Motor neuron (in vitro differentiated cells): ENCODE measurements around the gene ABHD18. TPM values are rescaled to one million over a fixed set of nuclear protein-coding genes. Genes with fewer than 3 reads are reported as not detected.
"Not testable (repeated sequence)": the region's sequence is repeated elsewhere in the genome, so short reads cannot be mapped to it uniquely, and the experiment has no call there.

ENCODE experiments used
- ATAC-seq, 8 experiments: fragments of 200-7000 bp; cut with Tn5 transposase; replicated peaks in 6 of 8; 2 replicates each; pipeline ENCODE4 v1.8.0; 2021; ENCODE audit warnings: mild to moderate bottlenecking in 8 of 8, moderate library complexity in 8 of 8
- H3K27ac ChIP-seq, 2 donors: fragments of 250-450 bp; sonication (Bioruptor Pico); 2 replicates each; pipeline ENCODE4 v1.9.0; 2021; ENCODE audit warnings: antibody characterized with exemption in 2 of 2, mild to moderate bottlenecking in 2 of 2, moderate library complexity in 1 of 2
- H3K4me1 ChIP-seq, 2 donors: fragments of 250-450 bp; sonication (Bioruptor Pico); replicated peaks in 1 of 2; 2 replicates each; pipeline ENCODE4 v1.6.1; 2021; ENCODE audit warnings: antibody characterized with exemption in 2 of 2, mild to moderate bottlenecking in 2 of 2, moderate library complexity in 1 of 2
- H3K4me3 ChIP-seq, 5 donors: fragments of 250-450 bp; sonication (Bioruptor Pico); 2 replicates each; pipeline ENCODE4 v1.9.0; 2021; ENCODE audit warnings: antibody characterized with exemption in 5 of 5, mild to moderate bottlenecking in 5 of 5, moderate library complexity in 4 of 5
- WGBS, 10 experiments: fragments of 450-650 bp; shearing (Covaris generic); methylation state at CpG; one replicate each; pipeline ENCODE4 v1.0.0; 2022; 5-methylcytosine and 5-hydroxymethylcytosine counted together
- in situ Hi-C, 9 experiments: fragments of 400-800 bp; cut with MboI; loops; one replicate each; pipeline ENCODE4 v1.15.0; 2021; ENCODE audit warnings: low sequenced_read_pairs in 9 of 9, low pct_unique_long_range_greater_than_20kb in 2 of 9; ENCODE audit not compliant: unreplicated experiment in 9 of 9
- total RNA-seq, 8 experiments: library from RNA; unstranded; fragments of 300-600 nt; gene quantifications; 2 replicates each; pipeline versions ENCODE4 v1.2.3 to v1.2.4, GENCODE V29; 2022

The ABHD18 gene
- total RNA-seq, 8 experiments from 2014 or later: 4.6 to 15.6 (median 7.5) TPM

DNA sequence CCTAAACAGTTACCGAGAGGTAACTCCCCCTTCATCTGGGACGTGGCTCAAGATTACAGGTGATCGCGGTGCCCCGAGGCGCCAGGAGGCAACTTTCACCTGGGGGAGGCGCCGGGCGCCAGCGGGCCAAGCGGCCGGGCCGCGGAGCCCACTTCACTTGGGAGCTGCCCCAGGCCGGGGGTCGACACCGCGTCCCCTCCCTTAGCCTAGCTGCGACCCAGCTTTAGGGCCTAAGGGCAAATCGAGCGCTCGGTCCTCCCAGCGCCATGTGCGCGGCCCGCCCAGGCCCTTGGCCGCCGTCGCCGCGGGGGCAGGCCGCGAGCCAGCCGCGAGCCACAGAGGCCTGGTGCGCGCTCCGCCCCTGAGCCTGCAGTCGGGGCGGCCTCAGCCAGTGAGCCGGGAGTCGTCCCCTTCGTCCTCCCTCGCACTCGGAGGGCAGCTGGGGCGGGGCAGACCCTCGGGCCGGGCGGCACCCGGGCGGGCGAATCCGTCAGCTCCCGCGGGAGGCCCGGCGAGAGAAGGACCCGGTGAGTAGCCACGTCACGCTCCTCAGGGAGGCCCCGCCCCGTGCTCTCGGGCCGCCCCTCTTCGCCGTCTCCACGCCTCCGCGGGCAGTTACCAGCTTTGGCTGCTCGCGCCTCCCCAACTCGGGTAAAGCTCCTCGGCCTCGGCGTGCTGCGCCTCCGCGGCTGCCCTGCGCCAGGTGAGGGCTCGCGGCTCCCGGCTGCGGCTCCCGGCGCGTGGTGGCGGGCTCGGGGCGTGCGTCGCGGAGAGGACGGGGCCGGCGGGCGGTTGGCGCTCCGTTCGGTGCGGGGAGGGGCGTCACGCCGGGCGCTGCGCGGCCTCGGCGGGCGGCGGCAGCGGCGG lies 95.7 kb downstream of the ABHD18 start, which contains the start of gene LARP1B:
TSS of gene LARP1B (plus strand) at position 614 of the 867 bp plus-strand sequence. CDS start 13,640 bp downstream, outside the sequence.
- Histone ChIP-seq H3K4me3 (peak within 1 kb of the TSS; percentile 72 to 93 (median 80)), H3K4me1 (peaks cover 0 to 10% of the 10 kb centered on the region in 2 donors), H3K27ac (peak within 1 kb of the TSS; percentile 93 to 94)
- peak; percentile 88 to 92 (median 90) for ATAC-seq
- 0 to 8% (median 0%) methylated on average over 1 to 22 of the region's 112 CpGs; no CpG with 5 or more reads in 5 of the 10 experiments for WGBS, 10 experiments
- in situ Hi-C loops: no loop called here

DNA sequence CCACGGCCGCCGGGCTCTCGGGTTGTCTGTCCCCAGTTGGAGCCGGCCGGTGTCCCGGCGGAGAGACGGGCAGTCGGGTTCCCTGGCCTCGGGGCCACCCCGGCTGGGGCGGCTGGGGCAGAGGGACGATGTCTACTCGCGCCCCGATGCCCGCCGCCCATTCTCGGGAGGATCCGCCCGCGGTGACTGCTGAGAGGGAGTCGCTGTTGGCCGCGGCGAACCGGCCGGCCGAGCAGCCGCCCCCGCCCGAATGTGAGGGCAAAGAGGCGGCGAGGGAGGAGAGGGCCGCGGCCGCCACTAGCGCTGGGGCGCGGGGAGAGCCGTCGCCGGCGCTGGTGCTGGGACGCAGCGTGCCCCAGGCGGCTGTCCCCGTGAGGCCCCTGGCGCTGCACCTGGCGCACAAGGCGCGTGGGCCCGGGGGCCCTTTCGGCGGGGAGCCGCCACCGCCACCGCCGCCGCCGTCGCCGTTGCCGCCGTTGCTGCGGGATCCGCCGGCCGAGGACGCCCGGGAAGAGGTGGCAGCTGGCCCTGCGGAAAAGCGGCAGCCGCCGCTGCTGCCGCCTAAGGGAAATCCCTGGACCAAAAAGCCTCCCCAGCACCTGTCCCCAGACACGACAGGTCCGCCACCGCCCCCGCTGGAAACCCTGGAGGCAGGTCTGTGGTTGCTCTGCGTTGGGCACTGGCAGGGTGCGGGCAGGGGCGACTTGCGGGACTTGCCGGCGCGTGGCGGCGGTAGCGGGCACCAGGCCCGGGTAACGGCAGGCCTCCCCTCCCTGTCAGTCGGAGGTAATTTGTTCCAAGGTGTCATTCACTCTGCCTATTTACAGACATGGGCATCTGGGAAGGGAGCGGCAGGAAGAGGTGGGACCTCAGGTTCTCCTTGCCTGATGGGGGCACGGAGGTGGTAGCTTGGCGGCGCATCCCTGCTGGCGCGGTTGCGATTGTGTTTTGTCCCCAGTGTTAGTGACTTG lies 96.6 kb downstream of the ABHD18 start:
- peak overlapping the region; percentile 72 to 93 (median 80) for H3K4me3 ChIP-seq
- H3K4me1 ChIP-seq: peaks cover 0 to 10% of the 10 kb centered on the region in 2 donors
- WGBS, 10 experiments: 0 to 3% (median 0%) methylated on average over 1 to 29 of the region's 101 CpGs; no CpG with 5 or more reads in 2 of the 10 experiments
- ATAC-seq: peak; percentile 31 to 40 (median 34)
- in situ Hi-C loops: no loop called here
- H3K27ac ChIP-seq: peak overlapping the region; percentile 93 to 94

- H3K27ac ChIP-seq, in situ Hi-C loops, H3K4me1 ChIP-seq, H3K4me3 ChIP-seq, ATAC-seq: not testable (repeated sequence)
- 92 to 100% (median 98%) methylated on average over 1 to 8 of the region's 10 CpGs; no CpG with 5 or more reads in 2 of the 10 experiments for WGBS, 10 experiments
Observed at GRCh38 chr4:128066453-128066820, 101.2 kb downstream of the ABHD18 start.

DNA sequence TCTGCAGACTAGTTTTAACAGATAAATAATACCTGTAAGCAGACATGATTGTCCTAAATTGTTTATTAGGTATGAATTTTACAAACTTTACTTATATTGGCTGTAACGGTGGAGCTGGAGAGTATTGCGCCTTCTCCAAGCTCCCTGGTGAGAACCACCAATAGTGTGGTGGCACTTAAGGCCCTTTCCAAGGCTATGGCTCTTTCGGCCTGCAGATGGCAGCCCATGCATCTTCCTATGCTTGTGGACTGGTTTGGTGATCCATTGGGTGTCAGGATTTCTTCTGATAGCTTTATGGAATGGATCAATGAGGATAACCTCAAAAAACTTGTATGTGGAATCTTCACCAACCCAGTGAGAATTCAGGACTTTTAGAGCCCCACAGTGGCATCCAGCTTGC lies 103.7 kb downstream of the ABHD18 start:
- Histone ChIP-seq H3K4me1 (no peaks in the 10 kb centered on the region), H3K4me3 (no peak overlapping the region), H3K27ac (no peak overlapping the region)
- peak in 3 of 8 experiments; percentile 56 to 63 (median 60) for ATAC-seq
- 80 to 100% (median 100%) methylated on average over 1 to 3 of the region's 3 CpGs; no CpG with 5 or more reads in 2 of the 10 experiments for WGBS, 10 experiments
- in situ Hi-C loops: no loop called here

GRCh38 chr4:128076464-128076863 lies 111.3 kb downstream of the ABHD18 start:
- no peak overlapping the region for H3K27ac ChIP-seq
- H3K4me3 ChIP-seq: no peak overlapping the region
- H3K4me1 ChIP-seq: no peaks in the 10 kb centered on the region
- 54 to 100% (median 91%) methylated on average over 1 to 4 of the region's 4 CpGs; no CpG with 5 or more reads in 1 of the 10 experiments for WGBS, 10 experiments
- no peak for ATAC-seq
- in situ Hi-C loops: no loop called here

Other genes starting within 250 kb of the ABHD18 start
- gene SLC25A31, start 235.0 kb upstream of the ABHD18 start, total RNA-seq: not detected
- gene HSPA4L, start 183.1 kb upstream of the ABHD18 start, total RNA-seq: 10 to 100 TPM; 15.7 to 41.1 (median 27.8) TPM
- 10 to 100 TPM in 3 of 8 experiments, 1 to 10 TPM in 4, not detected in 1; 1.6 to 19.7 (median 3.6) TPM for gene PLK4, start 84.5 kb upstream of the ABHD18 start, total RNA-seq
- 10 to 100 TPM in 7 of 8 experiments, 1 to 10 TPM in 1; 9.4 to 22.8 (median 16.9) TPM for gene MFSD8, start 233 bp upstream of the ABHD18 start, total RNA-seq
- 10 to 100 TPM; 11.9 to 41.7 (median 25.7) TPM for gene LARP1B, start 95.9 kb downstream of the ABHD18 start, total RNA-seq